Ramos (cell line): Measurements from ENCODE around the gene SOCS1.

Experiments
- in situ Hi-C: fragments of 300-500 bp; cut with MboI; formaldehyde crosslinking; loops from one replicate; pipeline ENCODE4 v1.14.3; 2022; ENCODE audit warnings: low sequenced_read_pairs; ENCODE audit not compliant: unreplicated experiment

The SOCS1 gene

GRCh38 chr16:11210260-11210659 lies 45.7 kb downstream of the SOCS1 start:
- in situ Hi-C loops: no loop called here

- in situ Hi-C loops: no loop called here
Measured at GRCh38 chr16:11208916-11209665, 46.9 kb downstream of the SOCS1 start.

GRCh38 chr16:11207646-11208045 lies 48.4 kb downstream of the SOCS1 start:
- in situ Hi-C loops: no loop called here

- in situ Hi-C loops: no loop called here
Measured at GRCh38 chr16:11205754-11206581, 50.0 kb downstream of the SOCS1 start.

GRCh38 chr16:11205065-11205699 lies 50.8 kb downstream of the SOCS1 start:
- in situ Hi-C loops: no loop called here

DNA sequence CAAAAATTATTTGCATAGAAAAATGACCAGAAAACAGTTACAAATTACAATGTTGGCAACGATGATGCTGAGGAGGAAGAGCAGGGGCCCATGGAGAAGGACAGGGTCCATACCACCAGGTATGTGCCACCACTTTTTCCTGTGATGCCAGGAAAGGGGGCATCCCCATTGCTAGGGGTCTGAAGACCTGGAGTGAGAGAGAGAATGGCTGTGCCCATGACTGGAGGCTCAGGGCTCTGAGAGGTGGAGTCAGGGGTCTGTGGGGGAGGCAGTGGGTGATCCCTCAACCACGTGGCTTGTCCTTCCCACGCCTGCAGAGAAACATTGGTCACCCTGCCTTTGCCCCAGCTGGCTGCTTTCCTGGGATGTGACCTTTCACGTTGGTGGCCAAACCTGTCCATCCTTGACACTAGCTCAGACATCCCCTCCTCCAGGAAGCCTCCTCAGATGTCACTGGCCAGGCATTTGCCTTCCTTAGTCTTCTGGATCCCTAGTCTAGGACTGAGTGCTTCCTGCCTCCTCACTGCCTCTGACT lies 51.4 kb downstream of the SOCS1 start:
- in situ Hi-C loops: no loop called here
